GM18858 (cell line): ENCODE measurements around the gene UBE2L3.
"Not testable (repeated sequence)": the region's sequence is repeated elsewhere in the genome, so short reads cannot be mapped to it uniquely, and the experiment has no call there.

Source experiments
- ATAC-seq: cut with Tn5 transposase; IDR thresholded peaks from one replicate; pipeline ENCODE4 v1.9.1; 2021; ENCODE audit not compliant: unreplicated experiment

Gene UBE2L3

DNA sequence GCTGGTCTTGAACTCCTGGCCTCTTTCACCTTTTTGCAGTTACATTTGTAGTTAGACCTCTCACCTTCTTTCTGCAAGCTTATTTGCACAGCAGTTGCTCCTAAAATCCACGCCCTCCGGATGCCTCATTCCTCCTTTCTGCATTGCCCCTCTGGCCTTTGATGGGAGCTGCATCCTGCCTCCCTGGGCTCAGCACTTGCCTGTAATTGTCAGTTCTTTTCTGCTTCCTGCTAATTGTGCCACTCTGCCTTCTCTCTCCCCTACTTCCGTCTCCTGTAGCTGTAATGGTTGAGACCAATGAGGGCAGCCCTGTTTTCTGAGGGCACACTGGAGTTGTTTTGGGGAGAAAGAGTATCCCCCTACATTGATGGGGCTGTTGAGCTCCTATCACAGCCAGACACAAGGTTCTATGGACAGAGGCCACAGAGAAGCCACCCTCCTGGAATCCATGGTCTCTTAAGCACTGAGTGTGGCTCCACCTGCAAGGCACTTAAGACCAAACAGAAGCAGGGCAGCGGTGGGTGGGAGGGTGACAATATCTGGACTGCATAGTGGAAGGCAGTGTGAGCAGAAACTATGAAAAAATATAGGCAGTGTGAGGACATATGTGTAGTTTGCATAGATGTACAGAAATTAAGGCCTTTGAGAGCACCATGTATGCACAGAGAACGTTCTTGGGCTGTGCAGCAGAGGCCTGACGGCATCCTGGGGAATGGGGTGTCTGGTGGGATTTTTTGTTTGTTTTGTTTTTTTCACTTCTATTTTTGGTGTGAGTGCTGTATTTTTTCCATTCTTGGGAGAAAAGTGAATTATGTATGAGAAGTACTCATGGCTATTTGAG is 31.8 kb downstream of the UBE2L3 start:
- no peak for ATAC-seq

DNA sequence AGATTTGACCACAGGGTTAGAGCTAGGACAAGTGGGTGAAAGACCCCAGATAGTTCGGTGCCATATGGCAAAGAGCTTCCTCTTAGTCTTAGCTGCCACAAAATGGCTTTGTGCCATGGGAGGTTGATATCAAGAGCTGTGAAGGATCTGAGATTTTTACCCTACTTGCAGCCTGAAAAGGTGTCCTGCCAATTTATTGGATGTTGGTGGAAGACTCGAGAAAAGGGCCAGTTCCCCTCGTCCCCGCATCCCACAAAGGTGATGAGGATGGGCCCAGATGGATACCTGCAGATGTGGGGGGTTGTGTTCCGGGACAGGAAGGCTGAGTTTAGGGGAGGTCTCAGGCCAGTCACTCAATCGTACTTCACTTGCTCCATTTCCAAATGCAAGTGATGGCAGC is 35.1 kb downstream of the UBE2L3 start:
- ATAC-seq = no peak

DNA sequence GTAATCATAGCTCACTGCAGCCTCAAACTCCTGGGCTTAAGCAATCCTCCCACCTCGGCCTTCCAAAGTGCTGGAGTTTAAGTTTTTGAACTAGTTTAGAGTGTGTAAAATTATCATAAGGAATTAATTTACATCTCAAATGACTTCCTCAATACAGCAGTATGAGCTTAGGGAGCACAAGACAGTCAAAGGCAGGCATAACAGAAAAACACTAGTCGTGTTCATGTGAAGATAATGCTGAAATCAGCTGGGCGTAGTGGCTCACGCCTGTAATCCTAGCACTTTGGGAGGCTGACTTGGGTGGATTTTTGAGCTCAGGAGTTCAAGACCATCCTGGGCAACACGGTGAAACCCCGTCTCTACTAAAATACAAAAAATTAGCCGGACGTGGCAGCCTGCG is 36.5 kb downstream of the UBE2L3 start:
- no peak for ATAC-seq

DNA sequence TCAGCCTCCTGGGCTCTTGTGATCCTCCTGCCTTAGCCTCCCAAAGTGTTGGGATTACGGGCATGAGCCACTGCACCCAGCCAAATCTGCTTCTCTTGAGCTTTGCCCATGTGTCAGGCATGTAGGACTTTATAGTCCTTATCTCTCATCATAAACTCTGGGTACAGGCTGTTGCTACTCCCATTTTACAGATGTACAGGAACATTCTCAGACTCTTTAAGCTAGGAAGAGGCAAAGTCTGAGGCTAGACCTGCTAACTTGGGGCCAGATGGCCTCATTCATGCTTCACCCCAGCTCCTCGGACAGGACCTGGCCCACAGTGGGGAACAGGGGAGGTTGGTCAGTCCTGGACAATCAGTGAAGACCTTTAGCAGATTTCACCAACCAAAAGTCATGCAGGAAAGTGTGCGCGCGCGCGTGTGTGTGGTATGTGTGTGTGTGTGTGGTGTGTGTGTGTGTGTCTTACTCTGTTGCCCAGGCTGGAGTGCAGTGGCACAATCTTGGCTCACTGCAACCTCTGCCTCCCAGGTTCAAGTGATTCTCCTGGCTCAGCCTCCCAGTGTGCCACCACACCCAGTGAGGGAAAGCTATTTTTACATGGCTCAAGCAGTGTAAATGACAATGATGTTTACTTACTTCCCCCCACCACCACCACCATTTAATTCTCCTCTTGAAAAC is 38.5 kb downstream of the UBE2L3 start:
- ATAC-seq = no peak

DNA sequence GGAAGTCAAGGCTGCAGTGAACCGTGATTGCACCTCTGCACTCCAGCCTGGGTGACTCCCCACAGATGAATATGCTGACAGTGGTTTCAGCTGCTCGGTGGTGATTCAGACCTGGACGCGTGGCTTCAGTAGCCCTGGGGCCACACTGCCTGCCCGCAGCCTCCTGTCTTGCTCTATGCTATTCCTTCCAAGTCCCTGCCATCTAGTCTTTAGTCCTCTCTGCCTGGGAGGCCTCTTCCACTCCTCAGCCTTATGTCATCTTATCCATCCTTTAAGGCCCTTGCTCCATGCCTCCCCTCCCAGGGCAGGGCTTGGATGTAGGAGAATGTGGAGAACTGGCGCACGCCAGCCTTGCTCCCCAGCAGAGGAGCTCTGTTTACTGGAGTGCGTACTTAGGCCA is 39.3 kb downstream of the UBE2L3 start:
- no peak for ATAC-seq

DNA sequence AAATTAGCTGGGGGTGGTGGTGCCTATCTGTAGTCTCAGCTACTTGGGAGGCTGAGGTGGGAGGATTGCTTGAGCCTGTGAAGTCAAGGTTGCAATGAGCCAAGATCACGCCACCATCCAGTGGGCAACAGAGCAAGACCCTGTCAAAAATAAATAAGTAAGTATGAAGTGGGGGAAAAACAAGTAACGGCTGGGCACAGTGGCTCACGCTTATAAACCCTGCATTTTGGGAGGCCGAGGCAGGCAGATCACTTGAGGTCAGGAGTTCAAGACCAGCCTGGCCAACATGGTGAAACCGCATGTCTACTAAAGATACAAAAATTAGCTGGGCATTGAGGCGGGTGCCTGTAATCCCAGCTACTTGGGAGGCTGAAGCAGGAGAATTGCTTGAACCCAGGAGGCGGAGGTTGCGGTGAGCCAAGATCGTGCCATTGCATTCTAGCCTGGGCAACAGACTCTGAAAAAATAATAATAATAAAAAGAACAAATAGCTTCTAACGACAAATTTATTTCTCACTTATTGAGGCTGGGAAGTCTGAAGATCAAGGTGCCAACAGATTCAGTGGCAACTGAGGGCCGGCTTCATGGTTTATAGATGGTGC is 42.1 kb downstream of the UBE2L3 start:
- not testable (repeated sequence) for ATAC-seq

DNA sequence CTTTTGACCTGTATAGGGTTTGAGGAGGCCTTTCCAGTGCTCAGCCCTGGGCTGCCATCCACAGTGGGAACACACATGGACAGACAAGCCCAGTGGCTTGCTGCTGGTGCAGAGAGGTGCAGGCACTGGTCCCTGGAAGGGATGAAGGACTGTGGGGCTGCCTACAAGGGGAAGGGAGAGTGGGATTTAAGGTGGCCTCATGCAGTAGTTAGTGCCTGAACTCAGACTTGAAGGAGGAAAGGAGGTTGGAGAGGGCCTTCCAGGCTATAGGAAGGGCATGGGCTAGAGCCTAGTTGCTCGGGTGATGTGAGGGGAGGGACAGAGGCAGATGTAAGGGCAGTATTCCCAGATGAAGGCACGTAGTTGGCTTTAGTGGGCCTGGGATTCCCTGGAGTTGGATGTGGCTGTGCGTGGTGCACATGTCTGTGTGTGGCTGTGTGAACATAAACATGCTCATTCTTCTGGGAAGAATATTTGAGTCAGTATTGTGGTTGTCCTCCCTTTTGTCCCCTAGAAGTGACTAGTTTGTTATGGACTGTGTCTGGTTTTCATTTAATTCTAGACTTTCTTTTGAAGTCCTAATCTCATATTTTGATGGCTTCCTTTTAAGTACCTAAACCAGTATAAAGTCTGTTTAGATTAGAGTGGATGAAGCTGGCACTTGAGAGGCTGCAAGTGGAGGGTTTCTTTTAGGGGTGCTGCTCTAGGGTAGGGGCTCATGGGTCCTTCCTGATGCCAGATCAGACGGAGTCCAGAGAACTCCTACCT is 43.9 kb downstream of the UBE2L3 start:
- no peak for ATAC-seq

DNA sequence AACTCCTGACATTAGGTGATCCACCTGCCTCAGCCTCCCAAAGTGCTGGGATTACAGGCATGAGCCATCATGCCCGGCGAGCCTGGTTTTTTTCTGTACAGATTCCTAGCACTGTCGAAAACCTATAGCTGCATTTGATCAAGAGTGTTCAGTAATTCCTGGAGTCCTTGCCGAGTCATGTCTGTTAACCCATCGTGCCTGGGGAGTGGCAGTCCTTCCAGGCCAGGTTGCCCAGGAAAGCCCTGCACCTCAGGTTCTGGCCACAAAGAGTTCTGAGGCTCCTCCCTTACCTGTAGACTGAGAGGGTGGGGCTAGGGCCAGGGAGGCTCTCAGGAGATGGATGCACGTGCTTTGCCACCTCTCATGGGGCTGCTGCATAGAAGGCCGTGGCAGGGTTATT is 45.3 kb downstream of the UBE2L3 start:
- no peak for ATAC-seq

DNA sequence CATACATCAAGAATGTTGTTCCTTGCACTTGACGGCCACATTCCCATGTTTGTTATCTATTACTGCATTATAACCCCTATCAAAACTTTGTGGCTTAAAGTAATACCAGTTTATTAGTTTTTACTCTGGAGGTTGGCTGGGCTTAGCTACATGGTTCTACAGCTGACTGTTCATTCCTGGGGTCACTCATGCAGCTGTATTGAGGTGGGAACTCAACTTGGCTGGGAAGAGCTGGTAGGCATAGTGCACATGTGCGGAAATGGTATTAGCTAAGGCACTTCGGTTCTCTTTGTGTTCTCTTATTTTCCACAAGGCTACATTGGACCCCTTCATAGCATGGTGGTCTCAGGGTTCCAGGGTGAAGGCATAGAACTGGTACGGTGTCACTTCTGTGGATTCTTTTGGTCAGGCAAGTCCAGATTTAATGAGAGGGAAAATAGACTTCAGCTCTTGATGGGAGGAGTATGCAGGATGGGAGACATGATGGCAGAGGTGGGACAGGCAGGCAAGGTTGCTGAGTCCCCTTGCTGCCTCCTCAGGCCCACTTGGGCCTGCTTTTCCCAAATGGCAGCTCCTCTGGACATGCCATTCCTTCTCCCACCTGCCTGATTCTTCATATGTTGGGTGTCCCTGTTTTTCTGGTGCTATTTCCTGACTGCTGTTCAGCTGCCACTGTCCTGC is 46.2 kb downstream of the UBE2L3 start:
- ATAC-seq = no peak

DNA sequence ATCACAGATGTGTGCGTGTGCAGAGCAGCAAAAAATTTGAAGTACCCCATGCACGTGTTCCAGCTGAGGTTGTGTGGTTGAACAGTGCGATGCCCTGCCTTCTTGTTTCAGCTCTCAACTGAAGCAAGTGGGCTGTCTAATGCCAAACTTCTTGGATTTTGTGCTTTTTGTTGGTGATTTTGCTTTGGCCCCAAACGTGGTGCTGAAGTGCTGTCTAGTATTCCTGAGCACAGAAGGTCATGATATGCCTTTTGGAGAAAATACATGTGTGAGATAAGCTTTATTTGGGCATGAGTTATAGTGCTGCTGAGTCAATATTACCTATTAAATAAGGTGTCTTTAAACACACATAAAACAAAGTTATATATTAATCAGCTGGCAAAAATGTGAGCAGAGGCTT is 48.2 kb downstream of the UBE2L3 start:
- no peak for ATAC-seq

DNA sequence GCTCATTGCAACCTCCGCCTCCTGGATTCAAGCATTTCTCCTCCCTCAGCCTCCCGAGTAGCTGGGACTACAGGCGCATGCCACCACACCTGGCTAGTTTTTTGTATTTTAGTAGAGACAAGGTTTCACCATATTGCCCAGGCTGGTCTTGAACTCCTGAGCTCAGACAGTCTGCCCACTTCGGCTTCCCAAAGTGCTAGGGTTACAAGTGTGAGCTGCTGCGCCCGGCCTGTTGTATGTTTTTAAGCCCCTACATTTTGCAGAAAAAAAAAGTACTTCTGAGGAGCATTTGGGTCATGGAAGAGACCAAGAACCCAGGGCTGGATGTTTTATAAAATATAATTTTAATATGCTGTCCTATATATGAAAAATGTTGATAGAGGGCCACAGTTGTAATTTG is 49.8 kb downstream of the UBE2L3 start:
- ATAC-seq = not testable (repeated sequence)

DNA sequence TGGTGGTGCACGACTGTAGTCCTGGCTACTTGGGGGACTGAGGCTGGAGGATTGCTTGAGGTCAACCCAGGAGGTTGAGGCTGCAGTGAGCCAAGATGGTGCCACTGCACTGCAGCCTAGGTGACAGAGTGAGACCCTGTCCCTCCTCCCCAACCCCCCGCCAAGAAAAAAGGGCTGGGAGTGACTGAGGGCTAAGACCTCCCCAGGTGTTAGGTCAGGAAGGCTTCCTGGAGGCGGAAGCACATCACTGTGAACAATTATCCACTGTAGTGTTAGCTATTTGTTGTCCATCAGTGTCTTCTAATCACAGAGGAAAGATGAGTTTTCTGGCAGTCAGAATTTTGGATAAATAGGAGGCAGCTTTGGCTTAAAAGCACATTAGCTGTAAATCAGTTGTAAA is 53.5 kb downstream of the UBE2L3 start:
- no peak for ATAC-seq

DNA sequence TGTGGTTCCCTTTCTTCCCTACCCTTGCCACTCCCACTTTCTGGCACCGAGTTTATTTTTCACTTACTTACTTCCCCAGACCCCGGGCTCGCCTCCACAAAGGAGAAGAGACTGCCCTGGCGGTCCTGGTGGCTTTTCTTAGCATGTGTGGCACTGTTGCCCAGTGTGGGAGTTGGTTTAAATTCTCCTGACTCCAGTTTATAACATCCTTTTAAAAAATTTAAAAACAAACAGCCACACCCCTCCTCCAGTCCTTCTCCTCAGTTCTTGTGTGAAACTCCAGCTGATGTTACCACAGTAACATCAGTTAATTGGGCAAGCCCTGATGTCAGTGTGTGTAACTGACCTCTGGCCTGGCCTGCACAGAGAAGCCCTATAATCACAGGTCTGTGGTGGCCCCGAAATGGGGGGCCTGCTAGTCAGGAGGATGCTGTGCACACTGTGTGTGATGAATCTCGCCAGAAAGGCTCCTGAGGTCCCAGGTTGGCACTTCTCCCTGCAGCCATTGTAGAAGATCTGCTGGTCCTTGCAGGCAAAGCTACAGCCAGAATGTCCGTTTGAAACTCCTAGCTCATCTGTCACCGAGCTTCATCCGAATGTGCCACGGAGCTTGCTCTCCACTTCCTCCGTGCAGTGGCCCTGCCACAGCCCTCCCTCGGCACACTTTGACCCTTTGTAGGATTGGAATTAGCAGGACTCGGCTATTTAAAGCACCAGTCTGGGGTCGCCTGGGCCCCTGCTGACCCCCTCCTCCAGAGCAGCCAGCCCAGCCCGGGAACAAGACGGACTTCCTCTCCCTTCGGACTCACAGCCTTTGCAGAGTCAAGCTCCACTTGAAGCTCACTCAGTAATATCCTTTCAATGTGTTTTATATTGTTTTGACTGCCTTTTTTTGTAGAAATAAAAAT is 54.8 kb downstream of the UBE2L3 start:
- no peak for ATAC-seq

DNA sequence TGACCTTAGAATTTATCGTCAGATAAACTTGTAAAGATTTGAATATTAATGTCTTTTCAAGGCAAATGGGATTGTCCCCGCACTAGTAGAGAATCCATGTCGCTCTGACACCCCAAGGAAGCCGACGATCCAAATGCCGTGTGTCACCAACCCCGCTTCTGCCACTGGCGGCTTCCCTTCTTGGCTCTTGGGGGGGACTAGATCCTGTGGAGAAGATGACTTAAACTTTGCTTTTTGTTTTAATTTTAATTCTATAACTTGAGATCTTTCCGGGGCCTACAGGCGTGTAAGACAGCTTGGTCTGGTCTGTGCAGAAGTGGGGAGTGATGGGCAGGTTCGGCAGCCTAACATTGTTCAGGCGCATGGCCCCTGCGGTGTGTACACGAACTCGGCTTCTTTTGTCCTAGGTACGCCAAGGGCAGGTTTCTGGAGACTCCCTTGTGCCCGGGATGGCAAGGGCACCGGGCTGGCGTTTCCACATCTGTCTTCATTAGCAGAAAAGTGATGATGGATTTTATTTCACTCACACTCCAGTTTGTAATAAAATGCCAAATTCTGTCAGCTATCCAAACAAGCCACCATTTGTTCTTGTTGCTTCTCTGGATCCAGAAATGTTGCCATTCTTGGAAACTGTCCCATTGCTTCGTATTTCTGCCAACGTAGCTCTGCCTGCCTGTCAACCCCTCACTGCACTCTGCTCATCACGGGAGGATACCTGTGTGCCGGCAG is 55.6 kb downstream of the UBE2L3 start:
- ATAC-seq = no peak

DNA sequence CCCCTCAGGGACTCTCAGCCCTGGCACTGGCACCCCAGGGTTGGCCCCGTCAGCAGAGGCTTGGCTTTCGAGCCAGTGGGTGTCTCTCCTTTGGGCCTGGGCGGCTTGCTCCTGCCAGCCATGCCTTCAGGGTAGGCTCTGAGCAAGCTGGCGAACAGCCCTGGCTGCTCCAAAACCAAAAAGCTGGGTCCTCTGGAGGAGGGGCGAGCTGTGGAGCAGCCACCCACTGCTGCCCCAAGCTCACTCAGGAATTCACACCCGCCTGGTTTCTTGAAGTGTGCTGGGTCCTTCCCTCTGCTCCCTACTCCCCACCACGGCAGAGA is 56.1 kb downstream of the UBE2L3 start:
- no peak for ATAC-seq

DNA sequence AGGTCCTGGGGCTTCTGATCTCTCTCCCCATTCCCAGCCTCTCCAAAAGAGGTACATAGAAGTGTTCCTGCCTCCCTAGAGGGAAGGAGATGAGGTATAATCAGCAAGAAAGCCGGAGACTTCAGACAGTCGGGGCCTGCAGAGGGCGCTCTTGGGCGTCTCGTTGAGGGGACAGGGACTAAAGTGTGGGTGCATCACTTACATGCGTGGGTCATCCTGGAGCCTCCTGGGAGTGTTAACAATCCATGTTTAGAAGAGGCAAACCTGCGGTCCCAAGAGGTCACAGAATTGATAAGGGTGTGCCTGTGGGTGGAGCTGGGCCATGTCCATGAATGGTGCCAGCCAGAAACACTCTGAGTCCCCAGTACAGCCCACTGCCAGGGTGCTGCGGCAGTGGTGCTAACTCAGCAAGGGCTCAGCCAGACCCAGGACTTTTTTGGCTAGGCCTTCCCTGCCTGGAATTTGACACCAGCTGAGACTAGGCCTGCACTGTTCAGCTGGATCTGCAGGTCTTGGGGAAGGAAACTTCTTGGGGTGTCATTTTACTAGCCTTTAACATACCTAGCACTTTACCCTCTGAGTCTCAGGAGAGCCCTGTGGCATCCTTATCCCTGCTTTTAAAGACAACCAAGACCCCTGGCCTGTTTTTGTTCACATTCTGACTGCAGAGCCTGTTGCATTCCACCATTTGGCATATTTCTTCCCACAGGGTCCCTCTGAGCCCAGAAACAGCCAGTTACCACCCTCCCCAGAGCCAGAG is 56.8 kb downstream of the UBE2L3 start:
- ATAC-seq = no peak

DNA sequence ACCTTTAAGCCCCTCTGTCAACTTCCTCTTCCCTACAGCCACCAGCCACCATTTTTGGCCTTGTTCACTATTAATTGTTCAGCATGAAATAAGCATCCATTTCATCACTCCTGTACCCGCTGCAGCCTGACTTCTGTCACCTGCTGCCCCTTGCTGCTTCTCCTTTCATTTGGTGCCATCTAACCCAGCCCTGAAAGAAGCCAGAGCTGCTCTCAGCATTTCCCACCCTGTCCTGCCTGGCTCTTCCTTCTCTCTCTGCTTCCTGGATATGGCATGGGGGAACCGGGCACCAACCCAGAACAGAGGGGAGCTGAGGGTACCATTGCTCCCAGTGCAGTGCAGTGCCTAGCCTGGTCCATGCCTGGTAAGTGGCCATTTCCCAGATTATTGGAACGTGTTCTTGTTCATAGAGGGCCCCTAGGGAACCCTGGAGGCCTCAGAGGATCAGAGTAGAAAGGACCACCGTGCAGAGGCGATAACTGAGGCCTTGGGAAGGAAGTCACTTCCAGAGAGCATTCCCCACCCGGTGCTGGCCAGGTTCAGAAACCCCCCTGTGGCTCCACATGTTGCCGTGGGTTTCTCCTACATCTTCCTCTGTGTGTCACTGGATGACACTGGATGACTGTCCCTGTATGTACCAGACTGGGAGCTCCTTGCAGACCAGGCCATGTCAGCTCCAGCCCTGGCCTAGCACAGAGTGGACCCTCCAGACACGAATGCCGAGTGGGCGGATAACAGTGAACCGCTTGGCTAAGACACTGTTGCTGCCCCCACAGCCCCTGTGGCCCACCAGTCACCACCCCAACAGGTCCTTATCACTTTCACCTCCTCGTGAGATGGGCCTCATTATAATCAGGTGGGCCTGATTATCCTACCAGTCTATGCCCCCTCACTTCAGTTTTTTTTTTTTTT is 57.6 kb downstream of the UBE2L3 start:
- no peak for ATAC-seq
